Fibroblast of the conjunctiva (primary cell): ENCODE results near the gene SLC24A5.
A peak's percentile ranks its signal among the peaks of the same experiment; 100 is the strongest.

Experiments used
- DNase-seq: peaks from one replicate; pipeline ENCODE4 v3.0.0-alpha.2; 2010; ENCODE audit warnings: low read depth

SLC24A5 gene

GRCh38 chr15:48120745-48121144 is at the start of gene SLC24A5:
Gene SLC24A5, plus strand, starts transcription at chr15:48120990. Its CDS starts 55 bp downstream, at chr15:48121045.
- DNase-seq = no peak

- DNase-seq = no peak
Measured at GRCh38 chr15:48072941-48073340, 47.8 kb upstream of the SLC24A5 start.

GRCh38 chr15:48073881-48074280 is 46.9 kb upstream of the SLC24A5 start:
- no peak for DNase-seq

DNA sequence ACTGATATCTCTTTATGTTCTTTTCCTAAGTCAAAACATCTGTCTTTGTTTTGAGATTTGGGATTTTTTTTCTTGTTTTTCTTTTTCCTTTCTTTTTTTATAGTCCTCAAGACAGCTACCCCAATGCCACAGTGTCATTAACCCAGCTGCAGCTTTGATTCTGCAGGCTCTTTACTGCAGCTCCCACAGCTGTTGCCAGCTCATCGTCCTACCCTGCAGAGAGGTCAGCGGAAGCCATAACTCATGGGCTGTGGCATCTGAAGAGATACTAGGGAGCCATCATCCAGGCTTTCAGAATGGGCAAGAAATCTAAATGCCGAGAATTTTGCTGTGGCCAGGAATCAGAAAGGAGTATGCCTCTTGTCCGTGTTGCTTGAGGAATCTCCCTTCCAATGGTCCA is 44.3 kb upstream of the SLC24A5 start:
- DNase-seq = no peak

DNA sequence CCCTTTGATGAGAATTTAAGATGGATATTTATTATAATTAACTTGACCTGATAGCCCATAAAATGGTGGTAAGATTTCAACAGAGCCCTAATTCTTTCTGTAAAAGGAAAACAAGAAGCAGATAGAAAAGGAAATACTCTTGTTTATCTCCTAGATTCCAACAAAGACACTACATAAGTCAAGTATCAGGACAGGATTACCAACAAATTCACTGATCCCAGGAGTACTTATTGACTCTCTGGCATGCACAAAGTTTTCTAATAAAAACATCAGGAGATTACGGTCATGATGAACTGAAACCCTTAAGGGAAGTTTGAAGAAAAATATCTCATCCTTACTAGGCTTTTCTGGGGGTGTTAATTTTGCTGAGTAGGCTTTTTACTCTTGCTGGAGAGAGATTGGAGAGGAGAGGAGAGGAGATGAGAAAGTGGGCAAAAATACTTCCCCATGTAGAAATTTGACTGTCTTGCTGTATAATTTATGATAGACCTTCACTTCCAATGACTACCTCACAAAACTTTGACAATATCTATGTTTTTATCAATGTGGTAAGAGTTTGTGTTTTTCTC is 43.1 kb upstream of the SLC24A5 start:
- no peak for DNase-seq

GRCh38 chr15:48084759-48085590 is 35.8 kb upstream of the SLC24A5 start:
- peak; percentile 14 for DNase-seq

DNA sequence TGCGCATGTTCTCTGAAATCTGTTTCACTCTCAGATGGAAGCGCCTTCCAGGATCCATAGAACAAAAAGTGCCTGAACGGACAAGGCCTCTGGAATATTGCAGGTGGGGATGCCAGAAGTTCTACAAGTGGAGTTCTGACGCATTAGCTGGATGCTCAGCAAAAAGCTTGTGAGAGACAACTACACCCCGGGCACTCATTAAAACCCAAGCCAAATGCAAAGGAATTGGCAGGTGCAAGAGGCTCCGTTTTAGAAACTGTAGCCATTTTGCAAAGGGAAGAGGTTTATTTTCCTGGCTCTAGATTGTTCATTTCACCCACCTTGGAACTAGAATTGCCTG is 35.2 kb upstream of the SLC24A5 start:
- DNase-seq = no peak

- no peak for DNase-seq
Measured at GRCh38 chr15:48086133-48086532, 34.7 kb upstream of the SLC24A5 start.

GRCh38 chr15:48086576-48086975 is 34.2 kb upstream of the SLC24A5 start:
- DNase-seq = peak; percentile 6

DNA sequence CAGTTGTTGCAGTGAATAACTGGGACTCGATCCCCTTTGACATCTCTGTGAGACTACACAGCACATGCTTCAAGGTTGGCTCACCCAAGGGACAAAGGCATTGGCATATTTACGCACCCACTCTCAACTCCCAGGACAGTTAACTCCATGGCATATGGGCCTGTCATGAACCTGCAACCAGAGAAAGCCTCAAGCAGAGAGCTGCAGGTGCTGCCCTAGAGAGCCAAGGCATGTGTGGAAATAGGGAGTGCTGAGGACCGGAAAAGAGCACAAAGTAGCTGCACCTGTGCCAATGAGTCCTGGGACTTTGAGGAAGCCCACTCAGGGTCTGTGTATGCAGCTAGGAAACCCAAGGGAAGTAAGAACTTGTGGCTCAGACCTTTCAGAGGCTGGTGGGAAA is 32.9 kb upstream of the SLC24A5 start:
- DNase-seq = no peak

DNA sequence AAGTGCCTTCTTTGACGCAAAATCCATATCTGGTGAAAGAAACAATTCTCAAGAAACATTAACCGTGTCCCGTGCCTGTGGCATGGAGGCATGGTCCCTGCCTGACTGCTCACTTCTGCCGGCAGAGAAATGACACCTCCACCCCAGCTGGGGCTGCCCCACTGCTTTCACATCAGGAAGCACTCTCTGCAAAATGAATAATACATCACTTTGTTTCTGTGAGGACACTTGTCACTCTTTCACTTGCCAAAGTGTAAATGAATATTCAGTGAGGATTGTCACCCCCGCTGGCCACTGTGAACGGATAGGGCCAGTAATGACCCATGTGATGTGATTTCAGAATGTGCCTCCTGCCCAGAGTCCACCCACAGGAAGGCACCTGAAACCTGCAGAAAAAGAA is 31.1 kb upstream of the SLC24A5 start:
- DNase-seq = no peak

DNA sequence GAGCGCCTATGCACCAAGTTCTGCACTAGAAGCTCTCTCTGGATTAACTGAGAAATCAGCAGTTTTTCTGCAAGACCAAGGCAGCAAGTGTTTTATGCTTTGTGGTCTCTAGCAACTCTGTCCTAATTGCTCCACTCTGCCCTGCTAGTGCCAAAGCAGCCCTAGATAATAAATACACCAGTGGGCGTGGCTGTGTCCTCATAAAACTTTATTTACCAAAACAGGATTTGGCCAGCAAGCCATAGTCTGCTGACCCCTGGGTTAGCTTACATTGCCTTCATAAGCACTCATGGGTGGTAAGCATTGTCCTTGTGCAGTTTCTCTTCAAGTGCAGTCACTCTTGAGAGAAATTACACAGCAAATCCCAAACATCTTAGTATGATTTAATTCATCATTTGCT is 30.7 kb upstream of the SLC24A5 start:
- no peak for DNase-seq

DNA sequence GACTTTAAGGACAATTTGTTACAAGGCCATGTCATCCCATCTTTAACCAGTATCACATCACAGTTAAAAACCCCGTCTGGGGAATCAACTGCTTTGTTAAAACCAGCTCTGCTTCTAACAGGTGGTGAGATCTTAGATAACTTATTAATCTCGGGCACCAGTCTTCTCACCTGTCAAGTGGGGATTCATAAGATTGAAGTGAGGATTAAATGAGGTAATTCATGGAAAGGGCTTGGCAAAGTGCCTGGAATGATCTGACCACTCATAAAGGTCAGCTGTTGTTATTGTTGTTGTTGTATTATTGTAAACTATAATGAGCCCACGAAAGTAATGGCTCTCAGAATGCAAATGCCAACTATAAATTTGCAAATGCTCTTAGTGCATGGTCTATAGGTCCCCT is 30.1 kb upstream of the SLC24A5 start:
- DNase-seq = no peak

DNA sequence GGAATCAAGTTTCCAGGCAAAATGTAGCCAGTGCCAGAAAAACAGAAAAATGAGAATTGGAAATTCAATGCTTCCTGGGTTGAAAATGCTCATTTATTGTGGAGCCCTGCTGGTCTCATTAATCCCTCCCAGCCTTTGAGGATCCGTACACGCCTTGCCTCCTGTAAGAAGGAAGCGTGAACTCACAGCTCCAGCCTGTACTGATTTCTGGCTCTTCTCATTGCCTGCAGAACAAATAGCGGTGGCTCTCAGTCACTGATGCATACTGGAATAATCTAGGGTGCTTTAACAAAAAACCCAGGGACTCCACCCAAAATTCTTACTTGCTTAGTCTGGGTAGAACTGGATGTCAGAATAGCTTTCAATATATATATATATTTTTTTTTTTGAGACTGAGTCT is 29.3 kb upstream of the SLC24A5 start:
- DNase-seq = no peak

DNA sequence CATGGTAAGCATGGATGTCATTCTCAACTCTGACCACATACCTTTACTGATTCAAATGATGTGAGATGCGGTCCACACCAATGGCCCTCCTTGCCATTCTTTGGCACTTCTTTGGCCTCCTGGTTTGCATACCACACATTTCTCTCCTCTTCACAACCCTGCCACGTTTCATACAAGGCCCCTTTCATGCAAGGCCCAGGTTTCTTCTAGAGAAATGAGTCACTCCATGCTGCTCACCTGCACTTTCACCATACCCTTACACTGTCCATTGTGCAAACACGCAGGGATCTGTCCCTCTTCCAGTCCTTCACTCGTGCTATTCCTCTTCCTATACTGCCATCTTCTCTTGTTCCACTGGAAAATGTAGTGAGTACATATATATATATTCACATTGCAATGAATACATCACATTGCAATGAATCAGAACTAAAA is 24.4 kb upstream of the SLC24A5 start:
- DNase-seq = no peak

DNA sequence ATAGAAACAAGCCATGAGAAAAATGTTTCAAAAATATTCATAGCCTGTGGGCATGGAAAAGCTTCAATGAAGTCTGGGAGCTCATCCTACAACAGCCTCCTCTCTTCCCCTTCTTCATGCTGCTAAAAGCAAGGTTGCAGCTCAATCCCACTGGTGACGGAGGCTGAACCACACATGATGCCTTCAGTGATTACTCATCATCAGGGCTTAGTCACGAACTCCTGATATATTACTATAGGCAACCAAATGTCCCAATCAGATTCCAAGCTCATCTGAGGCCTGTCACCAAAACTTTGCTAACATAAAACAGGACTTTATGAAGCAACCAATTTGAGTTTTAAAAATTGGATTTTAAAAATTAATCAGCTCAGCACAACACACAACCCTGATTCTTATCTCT is 24.0 kb upstream of the SLC24A5 start:
- peak; percentile 2 for DNase-seq

GRCh38 chr15:48097264-48097663 is 23.5 kb upstream of the SLC24A5 start:
- DNase-seq = no peak

GRCh38 chr15:48101376-48101961 is 19.3 kb upstream of the SLC24A5 start:
- DNase-seq = no peak

- no peak for DNase-seq
Measured at GRCh38 chr15:48102167-48102566, 18.6 kb upstream of the SLC24A5 start.

DNA sequence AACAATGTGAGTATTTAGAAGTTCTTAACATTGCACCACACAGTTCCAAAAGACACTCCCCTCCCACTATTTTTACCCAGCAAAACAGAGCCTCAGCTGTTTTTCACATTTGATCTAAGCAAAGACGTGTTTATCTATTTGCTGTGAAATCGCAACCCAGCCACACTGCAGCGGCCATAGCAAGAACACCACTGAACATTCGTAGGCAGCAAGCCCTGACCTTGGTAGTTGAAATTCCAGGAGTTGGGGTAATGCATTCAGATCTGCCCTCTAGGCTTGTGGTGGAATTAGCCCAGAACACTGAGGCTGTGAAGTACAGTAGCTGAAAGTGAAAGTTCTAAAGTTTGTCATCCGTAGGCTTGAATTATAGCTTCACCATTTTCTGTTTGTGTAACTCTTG is 17.1 kb upstream of the SLC24A5 start:
- DNase-seq = no peak

DNA sequence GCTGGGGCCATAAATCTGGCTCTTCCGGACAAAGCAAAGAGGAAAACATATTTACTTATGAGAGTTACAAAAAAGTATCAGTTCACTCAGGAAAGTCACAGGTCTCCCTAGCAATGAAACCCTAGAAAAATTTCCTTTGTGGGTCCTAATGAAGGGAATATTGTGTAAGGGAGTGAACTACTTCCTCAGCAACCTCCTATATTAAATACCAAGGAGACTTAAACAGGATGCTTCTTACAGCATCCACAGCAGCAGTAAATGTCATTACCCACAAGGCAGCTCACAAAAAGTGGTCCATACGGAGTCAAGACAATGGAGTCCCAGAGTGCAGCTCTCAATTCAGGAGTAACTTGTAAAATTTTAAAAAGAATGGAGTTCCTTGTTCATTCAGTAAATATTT is 14.9 kb upstream of the SLC24A5 start:
- DNase-seq = no peak

DNA sequence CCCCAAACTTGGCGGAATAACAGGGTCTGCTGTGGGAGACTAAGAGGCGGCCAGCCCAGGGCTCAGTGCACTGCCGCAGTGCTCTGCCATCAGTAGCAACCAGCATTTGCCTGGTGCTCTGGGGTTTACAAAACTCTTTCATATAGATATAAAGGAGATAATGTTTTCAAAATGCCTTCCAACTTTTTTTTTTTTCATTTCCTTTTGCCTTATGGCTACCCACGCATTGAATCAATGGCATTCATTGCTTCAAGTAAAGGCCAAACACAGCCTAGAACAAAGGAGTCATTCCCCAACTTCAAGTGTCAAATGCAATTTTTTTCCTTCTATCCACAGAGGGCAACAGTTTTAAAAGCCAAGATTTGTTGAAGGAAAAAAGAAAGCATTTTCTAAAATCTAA is 11.6 kb upstream of the SLC24A5 start:
- no peak for DNase-seq

GRCh38 chr15:48109856-48110531 is 10.8 kb upstream of the SLC24A5 start:
- no peak for DNase-seq
